Caco-2 (cell line): ENCODE measurements around the gene TEKTIP1. TPM values are rescaled to one million over a fixed set of nuclear protein-coding genes. Genes with fewer than 3 reads are reported as not detected.

ENCODE experiments used
- BruUV-seq: library from RNA; stranded (reverse); fragments of 400-500 nt; replicated peaks from 2 replicates; lab custom pipeline; 2021; lab: Mats Ljungman, UMichigan
- CTCF ChIA-PET: fragments of 300-600 bp; sonication (Branson Sonifier 250); formaldehyde crosslinking; loops from one replicate; lab custom pipeline; 2022; ENCODE audit warnings: antibody characterized with exemption; lab: Charles Lee
- POLR2A ChIA-PET: fragments of 300-600 bp; sonication (Branson Sonifier 250); formaldehyde crosslinking; loops from one replicate; lab custom pipeline; 2022; ENCODE audit warnings: antibody characterized with exemption; lab: Charles Lee
- DNase-seq, 2 experiments: peaks; one replicate each; pipeline versions ENCODE4 v3.0.0 to v3.0.0-alpha.2; 2020 to 2022
- H3K27me3 ChIP-seq: replicated peaks from 2 replicates; pipeline ENCODE4 v1.6.0; 2011; ENCODE audit warnings: low read length; ENCODE audit not compliant: control insufficient read depth, insufficient read depth
- H3K36me3 ChIP-seq: 2 replicates; pipeline ENCODE4 v1.5.1; 2011; ENCODE audit warnings: low read length; ENCODE audit not compliant: control insufficient read depth, insufficient read depth
- H3K4me1 ChIP-seq: fragments of 250-450 bp; sonication (Bioruptor Pico); 2 replicates; pipeline ENCODE4 v1.5.1; 2020; ENCODE audit warnings: mild to moderate bottlenecking
- H3K4me3 ChIP-seq: 2 replicates; pipeline ENCODE4 v1.5.1; 2011; ENCODE audit warnings: low read depth, mild to moderate bottlenecking, control low read depth, low read length
- H3K9me3 ChIP-seq: fragments of 250-450 bp; sonication (Bioruptor Pico); 2 replicates; pipeline ENCODE4 v1.5.1; 2020; ENCODE audit warnings: mild to moderate bottlenecking, moderate library complexity
- H3K27ac Mint-ChIP-seq: one replicate; pipeline ENCODE4 v1.8.0; 2022; ENCODE audit warnings: mixed read lengths; ENCODE audit not compliant: unreplicated experiment
- H3K27me3 Mint-ChIP-seq: one replicate; pipeline ENCODE4 v1.8.0; 2022; ENCODE audit warnings: mixed read lengths; ENCODE audit not compliant: insufficient read depth, unreplicated experiment
- H3K36me3 Mint-ChIP-seq: one replicate; pipeline ENCODE4 v1.8.0; 2022; ENCODE audit warnings: mild to moderate bottlenecking, mixed read lengths; ENCODE audit not compliant: insufficient read depth, unreplicated experiment
- H3K4me1 Mint-ChIP-seq: one replicate; pipeline ENCODE4 v1.8.0; 2022; ENCODE audit warnings: low read depth, mixed read lengths; ENCODE audit not compliant: unreplicated experiment
- H3K4me3 Mint-ChIP-seq: one replicate; pipeline ENCODE4 v1.8.0; 2022; ENCODE audit warnings: mild to moderate bottlenecking, moderate library complexity, mixed read lengths; ENCODE audit not compliant: unreplicated experiment
- H3K9me3 Mint-ChIP-seq: one replicate; pipeline ENCODE4 v1.8.0; 2022; ENCODE audit warnings: mixed read lengths; ENCODE audit not compliant: unreplicated experiment
- intact Hi-C: fragments of 100-400 bp; cut with micrococcal nuclease; formaldehyde crosslinking; loops from one replicate; pipeline ENCODE4 v1.10.0; 2022; ENCODE audit not compliant: unreplicated experiment
- total RNA-seq: library from RNA; stranded (reverse); gene quantifications from 2 replicates; pipeline ENCODE4 v1.2.3, GENCODE V29; 2022
- TF ChIP-seq, protein P1 (sequence below), 2 experiments: fragments of 200-600 bp in 1 of 2; IDR thresholded peaks; 1 replicate in 1 of 2; 2 replicates in 1 of 2; pipeline versions ENCODE4 v1.5.1 to v1.8.0; 2011 to 2022; ENCODE audit warnings: antibody characterized with exemption in 1 of 2, control low read depth in 1 of 2, inconsistent platforms in 1 of 2, low read depth in 1 of 2, low read length in 1 of 2, mild to moderate bottlenecking in 1 of 2, moderate library complexity in 1 of 2; ENCODE audit not compliant: insufficient read depth in 1 of 2, severe bottlenecking in 1 of 2, unreplicated experiment in 1 of 2

Gene TEKTIP1
- total RNA-seq, 1 experiment from 2014 or later, result 1.5 TPM

DNA sequence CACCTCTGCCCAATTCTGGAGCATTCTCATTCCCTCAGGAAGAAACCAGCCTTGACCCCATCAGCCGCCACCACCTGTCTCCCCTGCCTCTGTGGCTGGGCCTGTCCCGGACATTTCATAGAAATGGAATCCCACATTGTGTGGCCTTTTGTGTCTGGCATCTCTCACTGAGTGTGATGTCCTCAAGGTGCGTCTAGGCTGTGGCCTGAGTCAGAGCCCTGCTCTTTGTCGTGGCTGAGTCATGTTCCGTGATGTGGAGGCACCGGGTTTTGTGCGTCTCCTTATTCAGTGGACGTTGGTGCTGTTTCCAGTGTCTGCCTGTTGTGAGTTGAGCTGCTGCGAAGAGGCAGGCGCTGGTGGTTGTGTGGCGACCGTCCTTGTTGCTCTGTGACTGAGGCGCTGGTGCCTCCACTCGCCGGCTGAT, 29.4 kb upstream of the TEKTIP1 start:
- Histone ChIP-seq H3K4me1 (no peaks in the 10 kb centered on the region; the same call in 1 of the 2 replicates), H3K27me3 (no peaks in the 10 kb centered on the region), H3K9me3 (no peaks in the 10 kb centered on the region), H3K36me3 (peaks cover 1% of the 10 kb centered on the region), H3K4me3 (no peak overlapping the region)
- Mint-ChIP-seq H3K9me3 (no peaks in the 10 kb centered on the region), H3K36me3 (peaks cover 35% of the 10 kb centered on the region), H3K27me3 (no peaks in the 10 kb centered on the region), H3K4me1 (no peaks in the 10 kb centered on the region), H3K27ac (no peak overlapping the region), H3K4me3 (peak overlapping the region; percentile 27)
- POLR2A ChIA-PET, result no interaction called here
- TF ChIP-seq, protein P1, sequence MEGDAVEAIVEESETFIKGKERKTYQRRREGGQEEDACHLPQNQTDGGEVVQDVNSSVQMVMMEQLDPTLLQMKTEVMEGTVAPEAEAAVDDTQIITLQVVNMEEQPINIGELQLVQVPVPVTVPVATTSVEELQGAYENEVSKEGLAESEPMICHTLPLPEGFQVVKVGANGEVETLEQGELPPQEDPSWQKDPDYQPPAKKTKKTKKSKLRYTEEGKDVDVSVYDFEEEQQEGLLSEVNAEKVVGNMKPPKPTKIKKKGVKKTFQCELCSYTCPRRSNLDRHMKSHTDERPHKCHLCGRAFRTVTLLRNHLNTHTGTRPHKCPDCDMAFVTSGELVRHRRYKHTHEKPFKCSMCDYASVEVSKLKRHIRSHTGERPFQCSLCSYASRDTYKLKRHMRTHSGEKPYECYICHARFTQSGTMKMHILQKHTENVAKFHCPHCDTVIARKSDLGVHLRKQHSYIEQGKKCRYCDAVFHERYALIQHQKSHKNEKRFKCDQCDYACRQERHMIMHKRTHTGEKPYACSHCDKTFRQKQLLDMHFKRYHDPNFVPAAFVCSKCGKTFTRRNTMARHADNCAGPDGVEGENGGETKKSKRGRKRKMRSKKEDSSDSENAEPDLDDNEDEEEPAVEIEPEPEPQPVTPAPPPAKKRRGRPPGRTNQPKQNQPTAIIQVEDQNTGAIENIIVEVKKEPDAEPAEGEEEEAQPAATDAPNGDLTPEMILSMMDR (IDR thresholded peaks at IDR 0.05; ENCODE audit: insufficient read depth in 1 of 2, low read depth in 1 of 2, low read length in 1 of 2, severe bottlenecking in 1 of 2, unreplicated experiment in 1 of 2), result no peak
- no peak for DNase-seq
- CTCF ChIA-PET, result no interaction called here
- BruUV-seq, result no TSS peak
- intact Hi-C loops, result no loop called here

DNA sequence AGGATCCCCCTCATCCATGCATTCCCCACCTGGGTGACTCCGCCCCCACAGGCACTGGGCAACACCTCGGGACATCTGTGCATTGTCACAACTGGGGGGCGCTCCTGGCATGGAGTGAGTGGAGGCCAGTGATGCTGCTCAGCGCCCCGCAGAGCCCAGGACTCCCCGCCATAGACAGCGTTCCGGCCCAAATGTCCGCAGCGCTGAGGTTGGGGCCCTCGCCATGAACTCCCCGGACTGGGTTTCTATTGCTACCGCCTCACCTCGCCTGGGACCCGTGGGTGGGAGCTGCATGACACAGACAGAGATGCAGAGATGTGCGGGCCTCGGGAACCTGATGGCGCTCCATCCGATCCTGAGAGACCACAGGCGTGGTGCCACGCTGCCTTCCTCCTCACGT, 28.2 kb upstream of the TEKTIP1 start:
- POLR2A ChIA-PET, result no interaction called here
- intact Hi-C loops, result no loop called here
- peaks cover 32% of the 10 kb centered on the region for H3K36me3 Mint-ChIP-seq
- H3K4me3 Mint-ChIP-seq, result no peak overlapping the region
- Histone ChIP-seq H3K27me3 (no peaks in the 10 kb centered on the region), H3K36me3 (peaks cover 1% of the 10 kb centered on the region), H3K4me1 (no peaks in the 10 kb centered on the region; the same call in 1 of the 2 replicates), H3K9me3 (no peaks in the 10 kb centered on the region), H3K4me3 (no peak overlapping the region)
- DNase-seq, result no peak
- TF ChIP-seq, protein P1 (IDR thresholded peaks at IDR 0.05; ENCODE audit: insufficient read depth in 1 of 2, low read depth in 1 of 2, low read length in 1 of 2, severe bottlenecking in 1 of 2, unreplicated experiment in 1 of 2), result no peak
- H3K4me1 Mint-ChIP-seq, result no peaks in the 10 kb centered on the region
- H3K9me3 Mint-ChIP-seq, result no peaks in the 10 kb centered on the region
- no TSS peak for BruUV-seq
- H3K27me3 Mint-ChIP-seq, result no peaks in the 10 kb centered on the region
- CTCF ChIA-PET, result no interaction called here
- H3K27ac Mint-ChIP-seq, result no peak overlapping the region

DNA sequence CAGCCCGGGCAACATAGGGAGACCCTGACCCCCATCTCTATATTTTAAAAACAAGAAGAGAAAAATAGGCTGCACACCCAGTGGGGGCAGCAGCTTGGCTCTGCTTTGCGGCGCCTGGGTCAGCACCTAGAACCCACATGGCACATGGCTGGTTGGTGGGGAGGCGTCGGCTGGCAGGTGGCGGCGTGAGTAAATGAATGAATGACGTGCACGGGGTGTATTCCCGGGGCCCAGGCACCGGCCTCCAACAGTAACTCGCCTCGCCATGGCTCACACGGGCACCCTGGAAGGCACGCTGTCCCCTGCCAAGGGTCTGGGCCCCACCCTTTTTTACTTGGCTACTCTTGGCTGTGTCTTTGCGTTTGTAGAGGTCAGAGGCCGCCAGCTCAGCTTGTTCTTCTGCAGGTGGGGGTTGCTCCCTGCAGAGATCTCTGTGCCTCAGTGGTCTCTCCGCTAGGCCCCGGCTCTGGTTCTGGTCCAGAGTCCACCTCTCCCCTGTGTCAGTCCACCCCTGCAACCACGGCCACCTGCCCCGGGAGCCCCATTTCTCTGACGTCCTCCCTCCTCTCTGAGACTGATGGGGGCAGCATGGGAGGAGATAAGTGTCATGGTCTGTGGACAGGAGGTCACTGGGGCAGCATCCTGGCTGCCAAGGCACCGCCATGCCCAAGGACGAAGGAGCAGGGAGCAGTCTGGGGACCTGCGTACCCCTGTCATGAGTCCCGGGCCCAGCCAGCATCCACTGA, 27.3 kb upstream of the TEKTIP1 start:
- CTCF ChIA-PET, result no interaction called here
- H3K27ac Mint-ChIP-seq, result no peak overlapping the region

More for the DNA sequence above, 27.3 kb upstream of the TEKTIP1 start:
- Histone ChIP-seq H3K27me3 (no peaks in the 10 kb centered on the region), H3K9me3 (no peaks in the 10 kb centered on the region), H3K4me3 (no peak overlapping the region), H3K4me1 (no peaks in the 10 kb centered on the region; the same call in 1 of the 2 replicates), H3K36me3 (peaks cover 1% of the 10 kb centered on the region)
- intact Hi-C loops, result no loop called here
- Mint-ChIP-seq H3K9me3 (no peaks in the 10 kb centered on the region), H3K4me1 (no peaks in the 10 kb centered on the region), H3K36me3 (peaks cover 31% of the 10 kb centered on the region), H3K4me3 (no peak overlapping the region), H3K27me3 (no peaks in the 10 kb centered on the region)
- no peak for DNase-seq
- POLR2A ChIA-PET, result no interaction called here
- BruUV-seq, result no TSS peak
- TF ChIP-seq, protein P1 (IDR thresholded peaks at IDR 0.05; ENCODE audit: insufficient read depth in 1 of 2, low read depth in 1 of 2, low read length in 1 of 2, severe bottlenecking in 1 of 2, unreplicated experiment in 1 of 2), result no peak
